ENCODE results near the gene OMG.
"Not testable (repeated sequence)": the region's sequence is repeated elsewhere in the genome, so short reads cannot be mapped to it uniquely, and the experiment has no call there.

OMG gene

DNA sequence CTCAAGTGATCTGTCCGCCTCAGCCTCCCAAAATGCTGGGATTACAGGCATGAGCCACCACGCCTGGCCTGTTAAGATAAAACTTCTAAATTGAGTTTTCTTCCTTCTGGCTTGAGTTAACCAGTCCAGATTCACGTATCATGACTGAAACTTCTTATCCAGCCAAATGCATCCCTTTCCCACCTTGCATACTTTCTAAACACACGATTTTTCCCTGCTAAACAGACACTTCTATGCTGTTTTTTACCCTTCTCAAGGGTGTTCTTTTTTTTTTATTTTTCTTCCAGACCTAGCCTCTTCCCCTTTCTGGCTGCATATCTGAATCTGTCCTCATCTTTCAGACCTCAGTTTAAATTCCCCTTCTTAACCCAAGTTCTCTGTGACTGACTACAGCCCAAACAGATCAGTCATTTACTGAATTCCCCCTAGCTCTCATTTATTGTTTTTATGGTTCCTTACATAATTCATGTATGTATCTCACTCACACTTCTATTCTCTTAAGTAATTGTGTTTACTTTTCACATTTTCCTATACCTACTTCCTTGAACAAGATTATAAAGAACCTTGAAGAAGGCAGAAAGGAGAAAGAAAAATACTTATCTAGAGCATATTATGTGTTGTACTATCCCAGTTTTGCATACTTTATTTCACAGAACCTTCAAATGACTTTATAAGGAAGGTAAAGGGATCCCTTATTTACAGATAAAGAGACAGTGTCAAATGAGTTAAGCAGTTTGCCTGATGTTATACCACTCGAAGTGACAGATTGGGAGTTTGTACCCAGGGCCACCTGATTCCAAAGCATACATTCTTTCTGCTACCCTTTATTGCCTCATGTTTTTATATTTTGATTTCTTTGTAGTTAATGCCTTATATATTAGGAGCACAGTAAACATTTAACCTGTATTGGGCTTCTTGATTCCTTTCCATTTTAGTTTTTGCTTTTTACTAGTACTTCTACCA lies 11.6 kb upstream of the OMG start:
- DNase-seq (ENCODE audit: low spot score): no peak

DNA sequence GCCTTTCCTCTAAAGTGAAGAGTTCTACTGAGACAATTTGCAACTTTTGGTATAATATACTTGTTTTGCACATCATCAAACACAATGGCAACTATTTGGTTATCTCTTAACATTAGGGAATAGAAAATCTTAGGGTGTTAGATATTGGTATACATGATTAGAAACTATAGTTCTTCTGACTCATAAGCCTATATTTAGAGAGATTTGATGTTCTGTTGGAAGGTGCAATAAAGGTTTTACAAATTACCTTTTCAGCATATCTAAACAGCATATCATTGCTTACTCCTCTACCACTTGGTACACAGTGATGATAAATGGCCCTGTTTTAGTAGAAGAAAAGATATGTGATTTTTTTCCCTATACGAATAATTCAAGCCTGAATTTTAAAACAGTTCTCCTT lies 10.6 kb upstream of the OMG start:
- no peak for DNase-seq (ENCODE audit: low spot score)

DNA sequence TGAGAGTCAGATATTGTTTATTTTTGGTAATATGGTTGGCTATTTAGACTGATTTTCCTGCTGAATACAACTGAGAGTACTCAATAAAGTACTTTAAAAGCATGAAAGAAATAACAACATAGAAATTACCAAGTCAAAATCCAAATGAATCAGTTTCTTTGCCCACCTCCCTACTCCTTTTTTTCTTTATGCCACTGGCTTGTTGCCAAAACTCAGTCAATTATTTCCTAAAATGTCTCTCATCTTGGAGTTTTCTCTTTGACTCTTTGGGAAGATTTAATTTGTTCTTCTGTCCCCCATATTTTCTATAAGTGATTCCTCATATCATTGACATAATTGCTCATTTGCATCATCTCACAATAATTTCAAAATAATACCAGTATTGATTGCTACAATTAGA lies 2.6 kb upstream of the OMG start:
- DNase-seq (ENCODE audit: low spot score): no peak

DNA sequence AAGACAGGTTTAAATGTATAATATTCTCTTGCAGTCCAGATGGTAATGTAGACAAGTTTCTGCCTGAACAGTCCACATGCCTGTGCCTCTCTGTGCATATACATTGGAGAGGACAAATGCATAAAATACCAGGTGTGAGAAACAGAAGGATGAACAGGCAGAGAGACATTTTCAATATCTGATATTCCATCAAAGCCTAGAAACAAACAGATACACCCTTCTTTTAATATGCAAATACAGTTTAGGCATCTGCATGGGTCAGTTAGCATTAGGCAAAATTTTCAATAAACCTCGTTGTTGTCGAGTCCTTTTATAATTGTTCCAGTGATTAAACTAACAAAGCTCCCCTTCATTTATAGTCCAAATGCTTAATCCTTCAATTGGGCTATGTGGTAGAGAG lies 897 bp downstream of the OMG start:
- DNase-seq (ENCODE audit: low spot score): no peak

DNA sequence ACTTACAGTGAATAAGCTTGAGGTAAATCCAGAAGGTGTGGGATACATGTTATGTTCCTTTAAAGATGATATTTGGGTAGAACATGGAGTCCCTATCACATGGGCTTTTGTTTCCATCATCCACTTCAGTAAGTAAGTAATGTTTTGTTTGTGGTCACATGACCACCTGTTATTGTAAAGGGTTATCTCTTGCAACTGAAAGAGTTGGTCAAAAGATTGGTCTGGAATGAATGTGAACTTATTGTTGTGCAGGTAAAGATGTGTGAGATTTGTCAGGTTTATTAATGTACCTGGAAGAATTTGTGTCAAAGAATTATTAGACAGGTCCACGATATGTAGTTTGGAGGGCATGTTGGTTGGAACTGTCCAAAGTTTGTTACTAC lies 1.6 kb downstream of the OMG start:
- no peak for DNase-seq (ENCODE audit: low spot score)

DNA sequence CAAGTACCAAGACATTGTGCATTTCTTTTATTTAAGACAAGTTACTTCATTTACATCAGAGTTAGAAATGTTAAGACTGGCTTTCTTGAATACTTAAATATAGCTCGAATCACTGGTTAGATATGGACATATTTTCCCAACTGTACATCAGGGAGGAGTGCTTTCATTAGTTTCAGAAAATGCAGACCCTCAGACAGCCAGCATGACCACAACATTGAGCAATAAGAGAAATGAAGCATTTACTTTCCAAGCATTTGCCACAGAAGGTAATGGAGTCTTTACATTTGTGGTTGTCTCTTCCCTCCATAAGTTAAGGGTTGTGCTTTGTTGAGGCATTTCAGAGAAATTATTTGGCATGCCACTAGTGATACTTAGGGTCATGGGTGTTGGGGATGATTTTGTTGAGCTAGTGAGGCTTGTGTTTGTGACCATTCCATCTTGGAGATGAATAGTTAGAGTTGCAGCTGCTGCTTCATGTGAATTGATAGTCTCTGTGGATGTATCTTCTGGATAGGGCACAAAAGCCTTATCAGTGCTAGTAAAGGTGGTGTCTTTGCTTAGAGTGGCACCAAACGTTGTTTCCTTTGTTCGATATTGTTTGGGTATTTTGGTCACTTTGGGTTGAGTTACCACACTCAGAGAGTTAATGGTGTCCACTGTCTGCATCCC lies 2.1 kb downstream of the OMG start:
- no peak for DNase-seq (ENCODE audit: low spot score)

DNA sequence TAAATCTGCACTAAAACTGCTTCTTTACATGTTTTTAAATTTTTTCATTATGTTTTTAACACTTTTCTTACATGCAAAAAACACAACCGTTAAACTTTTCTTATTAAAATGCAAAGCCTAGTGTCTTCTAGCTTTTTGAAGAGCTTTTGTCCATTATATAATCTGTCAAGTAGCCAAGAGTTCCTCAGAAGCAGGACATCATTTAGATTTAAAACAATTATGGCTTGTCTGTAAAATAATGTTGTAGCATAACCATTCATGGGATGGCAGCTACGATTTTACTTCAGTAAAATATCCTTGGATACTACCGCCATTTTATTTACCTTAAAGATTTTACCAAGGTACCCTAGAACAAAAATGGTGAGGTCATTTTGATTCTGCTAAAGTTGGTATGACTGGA lies 2.8 kb downstream of the OMG start:
- DNase-seq (ENCODE audit: low spot score): no peak

DNA sequence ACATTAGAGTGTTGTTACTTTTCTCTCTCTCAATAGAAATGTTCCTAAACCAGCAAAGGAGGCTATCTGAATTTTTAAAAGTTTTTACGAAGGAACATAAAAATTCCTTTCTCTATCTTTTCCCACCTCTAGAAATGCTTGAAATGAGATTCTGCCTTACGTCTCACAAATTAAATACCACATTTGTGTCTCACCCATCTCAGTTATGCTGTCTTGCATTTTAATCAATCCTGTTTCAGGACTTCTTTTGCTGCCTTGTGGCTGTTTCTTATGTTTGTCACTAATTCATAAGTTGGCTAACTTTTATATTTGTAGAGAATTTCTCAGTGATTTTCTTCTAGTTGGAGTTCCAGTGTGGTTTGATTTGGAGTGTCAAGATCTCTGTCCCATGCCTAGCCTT lies 3.5 kb downstream of the OMG start:
- DNase-seq (ENCODE audit: low spot score): no peak

DNA sequence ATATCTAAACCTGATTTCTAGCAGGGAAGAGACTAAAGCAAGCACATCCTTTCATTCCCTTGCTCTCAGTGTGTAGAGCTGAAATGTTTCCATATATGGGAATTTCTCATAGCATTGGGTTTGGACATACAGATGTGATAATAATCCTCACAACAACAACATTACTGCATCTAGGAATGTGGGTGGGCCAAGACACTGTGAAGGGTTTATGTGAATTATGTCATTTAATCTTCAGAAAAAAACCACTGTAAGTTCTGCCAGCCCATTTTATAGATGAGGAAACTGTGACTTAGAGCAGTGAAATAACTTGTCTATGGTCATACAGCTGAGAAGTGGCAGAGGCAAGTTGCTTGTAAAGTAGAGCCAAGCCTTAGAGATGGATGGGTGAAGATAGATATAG lies 5.2 kb downstream of the OMG start:
- DNase-seq (ENCODE audit: low spot score): no peak

DNA sequence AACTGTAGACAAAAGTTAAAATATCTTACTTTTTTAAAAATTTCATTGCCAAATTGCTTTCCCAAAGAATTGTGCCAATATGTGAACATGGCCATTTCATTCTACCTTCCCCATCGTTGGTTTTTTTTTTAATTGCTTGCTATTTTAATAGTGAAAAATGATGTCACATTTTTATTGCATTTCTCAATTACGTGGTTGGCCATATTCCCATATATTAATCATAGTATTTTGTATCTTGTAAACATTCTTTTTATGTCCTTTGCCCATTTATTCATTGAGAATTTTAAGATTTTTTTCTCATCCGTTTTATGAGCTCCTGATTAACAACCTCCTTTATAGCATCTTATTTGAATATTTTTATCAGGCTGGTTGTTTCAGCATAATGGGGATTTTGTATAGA lies 7.2 kb downstream of the OMG start:
- no peak for DNase-seq (ENCODE audit: low spot score)

DNA sequence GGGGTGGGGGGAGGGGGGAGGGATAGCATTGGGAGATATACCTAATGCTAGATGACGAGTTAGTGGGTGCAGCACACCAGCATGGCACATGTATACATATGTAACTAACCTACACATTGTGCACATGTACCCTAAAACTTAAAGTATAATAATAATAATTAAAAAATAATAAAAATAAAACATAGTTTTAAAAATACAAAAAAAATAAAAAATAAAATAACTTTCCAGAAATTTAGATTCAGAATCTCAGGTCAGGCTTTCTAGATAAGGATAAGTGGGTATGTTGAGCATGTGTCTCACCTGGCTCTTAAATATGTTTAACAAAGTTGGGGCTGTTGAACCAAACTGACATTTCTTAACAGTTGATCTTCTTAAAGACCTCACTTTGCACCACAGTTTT lies 9.1 kb downstream of the OMG start:
- DNase-seq (ENCODE audit: low spot score): not testable (repeated sequence)

DNA sequence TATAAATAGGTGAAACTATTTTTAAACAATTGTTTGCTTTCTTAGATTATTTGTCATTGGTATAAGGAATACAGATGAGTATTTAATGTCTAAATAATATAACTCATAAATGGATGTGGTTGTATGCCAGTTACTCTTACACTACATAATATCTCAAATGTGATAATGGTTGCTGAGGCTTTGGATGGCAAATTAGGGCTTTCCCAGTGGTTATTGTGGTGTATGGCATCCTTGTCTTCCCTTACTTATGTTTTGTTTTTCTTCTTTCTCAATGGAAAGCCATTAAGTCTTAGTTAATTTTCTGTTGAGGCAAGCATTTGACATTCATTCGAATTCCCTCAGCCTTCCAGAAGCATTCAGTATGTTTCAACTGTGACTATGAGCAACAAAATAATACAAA lies 10.5 kb downstream of the OMG start:
- no peak for DNase-seq (ENCODE audit: low spot score)

DNA sequence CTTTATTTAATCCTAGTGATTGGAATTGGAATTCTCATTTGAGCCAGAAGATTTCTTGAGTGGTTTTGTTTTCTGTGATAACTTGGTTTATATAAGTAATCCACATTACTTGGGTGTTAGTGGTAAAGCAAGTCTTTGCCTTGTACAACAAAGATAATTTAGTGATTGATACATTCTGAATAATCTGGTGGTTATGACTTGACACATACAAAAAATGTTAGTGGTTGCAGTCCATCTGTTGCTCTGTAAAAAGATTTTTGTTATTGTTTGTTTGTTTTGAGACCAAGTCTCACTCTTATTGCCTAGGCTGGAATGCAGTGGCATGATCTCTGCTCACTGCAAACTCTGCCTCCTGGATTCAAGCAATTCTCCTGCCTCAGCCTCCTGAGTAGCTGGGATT lies 13.2 kb downstream of the OMG start:
- DNase-seq (ENCODE audit: low spot score): no peak

DNA sequence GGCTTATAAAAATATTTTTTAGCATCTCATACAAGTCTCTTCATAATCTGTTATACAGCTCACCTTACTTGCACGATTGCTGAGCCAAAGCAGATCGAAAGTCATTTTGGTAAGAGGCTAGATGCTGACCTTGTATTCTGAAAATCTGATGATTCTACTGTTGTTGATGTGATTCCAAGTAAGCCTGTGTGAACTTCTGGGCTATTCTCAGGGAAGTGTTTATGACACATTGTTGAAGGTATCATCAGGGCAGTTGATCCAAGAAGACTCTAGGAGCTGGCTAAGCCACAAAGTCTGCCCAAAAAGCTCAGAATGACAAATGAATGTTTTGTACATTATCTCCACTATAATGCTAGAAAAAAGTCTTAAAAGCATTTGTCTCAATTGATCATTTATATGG lies 16.0 kb downstream of the OMG start:
- no peak for DNase-seq (ENCODE audit: low spot score)

DNA sequence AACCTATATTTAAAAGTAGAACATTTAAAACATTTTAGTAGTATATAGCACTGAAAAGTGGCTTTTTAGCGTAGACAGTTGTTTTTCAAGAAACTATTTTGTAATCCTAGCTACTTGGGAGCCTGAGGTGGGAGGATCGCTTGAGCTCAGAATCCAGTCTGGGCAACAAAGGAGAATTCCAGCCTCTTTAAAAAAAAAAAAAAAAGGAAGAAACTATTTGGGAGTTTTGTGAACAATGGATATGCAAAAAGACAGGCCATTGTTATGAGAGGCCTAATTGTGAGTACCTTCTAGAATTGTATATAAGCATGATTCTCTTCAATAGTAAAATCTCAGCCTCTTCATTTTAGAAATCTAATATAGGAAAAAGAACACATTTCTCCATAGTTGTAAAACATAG lies 17.6 kb downstream of the OMG start:
- no peak for DNase-seq (ENCODE audit: low spot score)

DNA sequence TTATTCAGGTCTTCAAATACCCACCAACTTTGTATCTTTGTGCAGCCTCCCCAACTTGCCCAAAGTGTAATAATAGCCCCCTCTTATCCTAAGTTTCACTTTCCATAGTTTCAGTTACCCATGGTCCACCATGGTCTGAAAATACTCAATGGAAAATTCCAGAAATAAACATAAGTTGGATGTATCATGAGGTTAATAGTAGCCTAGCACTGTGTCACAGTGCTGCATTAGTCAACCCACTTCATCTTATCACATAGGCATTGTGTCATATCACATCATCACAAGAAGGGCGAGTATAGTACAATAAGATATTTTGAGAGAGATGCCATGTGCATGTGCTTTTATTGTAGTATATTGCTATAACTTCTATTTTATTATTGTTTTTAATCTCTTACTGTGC lies 21.9 kb downstream of the OMG start:
- DNase-seq (ENCODE audit: low spot score): no peak

DNA sequence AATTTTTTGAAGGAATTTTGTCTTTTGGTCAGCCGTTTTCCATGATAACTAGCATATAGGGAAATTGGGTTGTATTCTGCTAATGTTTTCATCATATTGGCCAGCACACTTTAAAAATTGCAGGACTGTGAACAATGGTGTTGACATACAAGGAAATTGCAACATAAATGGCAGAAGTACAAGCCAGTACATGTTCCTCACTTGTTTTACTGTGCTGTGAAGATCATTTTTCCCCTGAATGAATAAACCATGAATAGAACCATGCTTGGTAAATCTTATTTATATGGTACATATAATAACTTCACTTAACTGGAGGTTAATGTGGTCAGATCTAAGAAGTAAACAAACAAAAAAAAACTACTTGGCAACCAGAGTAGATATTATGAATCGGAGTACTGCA lies 22.8 kb downstream of the OMG start:
- DNase-seq (ENCODE audit: low spot score): no peak

DNA sequence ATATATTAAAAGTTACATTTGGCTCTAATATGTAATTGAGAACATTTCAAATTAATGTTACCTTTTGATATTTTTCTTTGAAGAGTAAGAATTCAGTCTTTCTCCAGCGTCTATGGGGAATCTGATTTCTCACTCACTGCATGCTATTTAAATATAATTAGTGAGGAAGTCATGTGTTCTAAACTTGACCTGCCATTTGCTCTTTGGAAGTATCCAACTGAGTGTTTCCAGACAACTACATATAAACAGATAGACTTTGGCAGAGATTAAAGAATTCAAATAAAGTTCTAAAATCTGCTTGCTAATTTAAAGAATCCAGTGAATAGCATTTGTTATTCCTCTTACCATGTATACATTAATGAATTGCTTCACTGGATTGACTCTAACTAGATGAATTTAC lies 23.5 kb downstream of the OMG start:
- no peak for DNase-seq (ENCODE audit: low spot score)

DNA sequence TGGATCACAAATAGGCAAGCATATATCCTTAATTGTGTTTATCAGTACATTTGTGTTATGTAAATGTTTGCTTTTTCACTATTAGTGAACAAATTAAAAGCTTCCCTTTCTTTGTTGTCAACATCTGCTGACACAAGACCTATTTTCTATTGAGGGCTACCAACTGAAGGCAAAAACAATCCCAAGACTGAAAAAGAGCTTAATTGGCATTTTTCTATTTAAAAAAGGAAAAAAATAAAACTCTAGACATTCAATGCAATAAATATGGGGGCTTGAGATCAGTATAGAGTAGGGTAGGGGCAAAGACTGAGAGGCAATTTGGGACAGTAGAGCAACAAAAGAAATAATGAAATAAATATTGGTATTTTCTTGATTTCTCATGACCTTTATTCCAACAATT lies 24.2 kb downstream of the OMG start:
- DNase-seq (ENCODE audit: low spot score): no peak

DNA sequence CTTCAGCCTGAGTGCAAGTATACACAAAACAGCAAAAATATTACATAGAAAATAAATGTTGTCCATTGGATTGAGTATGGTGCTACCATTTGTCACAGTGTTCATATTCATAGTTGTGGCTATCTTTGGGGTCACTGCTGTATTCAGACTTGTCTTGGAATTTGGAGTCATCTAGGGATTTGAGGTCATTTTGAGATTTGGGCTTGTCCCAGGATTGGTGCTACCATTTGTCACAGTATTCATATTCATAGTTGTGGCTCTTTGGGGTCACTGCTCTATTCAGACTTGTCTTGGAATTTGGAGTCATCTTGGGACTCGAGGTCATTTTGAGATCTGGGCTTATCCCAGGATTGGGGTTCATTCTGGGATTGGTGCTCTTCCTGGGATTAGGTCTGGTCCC lies 24.8 kb downstream of the OMG start:
- no peak for DNase-seq (ENCODE audit: low spot score)

DNA sequence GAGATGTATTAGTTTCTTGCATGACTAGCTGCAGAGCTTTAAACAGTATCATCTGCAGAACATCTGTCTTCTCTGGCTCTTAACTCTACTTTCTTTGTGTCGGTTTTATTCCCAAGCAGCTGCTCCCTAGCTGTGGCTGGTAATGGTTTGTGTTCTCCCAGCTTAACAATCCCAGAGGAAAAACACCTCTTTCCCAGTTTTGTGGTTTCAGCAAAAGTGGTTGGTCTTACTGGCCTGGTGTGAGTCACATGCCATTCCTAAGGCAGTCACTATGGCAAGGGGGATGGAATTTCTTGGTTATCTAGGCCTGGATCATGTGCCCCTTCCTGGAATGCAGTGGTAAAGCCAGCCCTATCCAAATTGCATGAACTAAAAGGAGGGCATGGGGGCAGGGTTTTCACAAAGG lies 27.5 kb downstream of the OMG start:
- no peak for DNase-seq (ENCODE audit: low spot score)

DNA sequence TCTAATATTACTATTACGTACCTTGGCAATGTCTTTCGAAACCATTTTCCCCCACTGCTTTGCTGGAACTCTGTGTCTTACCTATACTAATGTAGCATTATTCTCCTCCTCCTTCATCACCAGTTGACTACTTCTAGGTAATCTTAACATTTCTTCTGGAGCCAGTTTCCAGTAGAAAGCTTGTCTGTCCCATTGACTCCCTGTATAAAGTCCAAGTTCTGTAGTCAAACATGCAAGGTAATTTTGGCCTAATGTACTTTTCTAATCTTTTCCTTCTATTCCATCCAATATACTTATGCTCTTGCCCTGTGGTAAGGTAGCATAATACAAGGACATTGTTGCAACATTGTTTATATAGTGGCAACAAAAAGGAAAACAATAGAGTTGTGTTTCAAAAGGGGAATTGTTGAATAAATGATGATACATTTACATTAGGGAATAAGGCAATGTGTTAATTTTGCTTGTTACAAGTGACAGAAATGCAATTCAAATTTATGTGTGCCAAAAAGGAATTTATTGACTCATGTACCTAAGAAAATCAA lies 27.9 kb downstream of the OMG start:
- DNase-seq (ENCODE audit: low spot score): no peak

DNA sequence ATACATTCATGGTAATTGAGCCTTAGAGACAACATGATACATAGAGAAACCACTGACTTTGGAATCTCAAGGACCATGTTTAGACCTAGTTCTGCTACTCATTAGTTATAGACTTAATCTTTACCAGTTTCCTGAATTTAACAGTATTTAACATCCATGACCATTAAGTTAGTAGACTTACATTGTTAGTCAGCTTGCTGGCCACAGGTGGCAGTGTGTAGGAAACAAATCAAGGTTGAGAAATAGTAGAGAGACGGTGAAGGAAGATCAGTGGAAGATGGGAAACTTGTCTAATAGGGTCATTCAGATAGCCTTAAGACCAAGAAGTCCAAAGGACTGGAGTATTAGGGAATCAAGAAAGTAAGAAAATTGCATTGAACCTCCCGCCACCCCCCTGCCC lies 31.0 kb downstream of the OMG start:
- no peak for DNase-seq (ENCODE audit: low spot score)
